Spinal cord (tissue), 10 donors: ENCODE data around the gene ROR2. TPM values are rescaled to one million over a fixed set of nuclear protein-coding genes. Genes with fewer than 3 reads are reported as not detected.

ENCODE experiments used
- DNase-seq, 6 donors: peaks; one replicate each; pipeline versions ENCODE4 v3.0.0 to v3.0.0-alpha.2; 2013 to 2015; ENCODE audit warnings: low spot score in 6 of 6, low read depth in 4 of 6
- H3K27ac ChIP-seq: one replicate; pipeline ENCODE4 v1.5.1; 2013; ENCODE audit warnings: low read depth, low read length, control low read depth
- H3K27me3 ChIP-seq: one replicate; pipeline ENCODE4 v1.6.1; 2013; ENCODE audit warnings: low read length; ENCODE audit not compliant: control insufficient read depth, insufficient read depth
- H3K36me3 ChIP-seq: one replicate; pipeline ENCODE4 v1.6.1; 2013; ENCODE audit warnings: low read length; ENCODE audit not compliant: control insufficient read depth, insufficient read depth
- H3K4me1 ChIP-seq: one replicate; pipeline ENCODE4 v1.6.1; 2013; ENCODE audit warnings: low read length; ENCODE audit not compliant: control insufficient read depth, insufficient read depth
- H3K4me3 ChIP-seq: one replicate; pipeline ENCODE4 v1.5.1; 2013; ENCODE audit warnings: low read depth, low read length, control low read depth
- H3K9me3 ChIP-seq: one replicate; pipeline ENCODE4 v1.6.1; 2013; ENCODE audit warnings: low read length; ENCODE audit not compliant: control insufficient read depth, insufficient read depth
- WGBS: methylation state at CpG from one replicate; pipeline ENCODE4 v1.1.5; 2013; ENCODE audit warnings: missing lambda C conversion rate; ENCODE audit not compliant: insufficient coverage; 5-methylcytosine and 5-hydroxymethylcytosine counted together
- polyA plus RNA-seq, 2 donors: library from polyadenylated mRNA; unstranded; fragments of 120-200 nt; gene quantifications; one replicate each; pipeline ENCODE4 v1.2.1, GENCODE V29; 2013; ENCODE audit not compliant: insufficient read length in 2 of 2
- total RNA-seq, 2 donors: library from RNA; depleted of rRNA in 1 of 2; stranded (reverse); fragments of 120-200 nt in 1 of 2; fragments of >200 nt in 1 of 2; gene quantifications; one replicate each; pipeline versions ENCODE4 v1.2.3 to v1.2.4, GENCODE V29; 2013 to 2014
- donor health status: healthy.

The ROR2 gene
- total and polyA plus RNA-seq, 4 donors = 3.1 to 20.6 (median 5.0) TPM

DNA sequence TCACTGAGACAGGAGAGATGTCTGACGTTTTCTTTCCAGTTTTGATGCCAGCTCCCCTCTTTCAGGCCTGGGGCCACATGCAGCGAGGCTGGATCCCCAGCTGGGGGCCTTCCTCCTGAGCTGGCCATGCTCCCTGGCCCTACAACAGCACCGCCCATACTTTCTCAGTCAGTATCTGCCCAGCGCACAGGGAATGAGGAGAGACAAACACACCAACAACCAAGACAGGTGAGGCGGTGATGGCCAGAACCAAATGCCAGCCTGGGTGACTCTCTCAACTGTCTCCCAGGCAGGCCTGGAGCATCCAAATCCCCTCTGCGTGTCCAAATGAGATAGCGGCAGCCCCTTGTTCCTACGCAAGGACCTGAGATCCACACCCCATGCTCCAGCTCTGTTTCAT is 109.6 kb downstream of the ROR2 start:
- Histone ChIP-seq H3K36me3 (no peaks in the 10 kb centered on the region), H3K4me3 (no peak overlapping the region), H3K9me3 (no peaks in the 10 kb centered on the region), H3K4me1 (peaks cover 37% of the 10 kb centered on the region), H3K27me3 (no peaks in the 10 kb centered on the region), H3K27ac (no peak overlapping the region)
- DNase-seq = no peak
- WGBS = 87% methylated on average over 5 of the region's 8 CpGs

DNA sequence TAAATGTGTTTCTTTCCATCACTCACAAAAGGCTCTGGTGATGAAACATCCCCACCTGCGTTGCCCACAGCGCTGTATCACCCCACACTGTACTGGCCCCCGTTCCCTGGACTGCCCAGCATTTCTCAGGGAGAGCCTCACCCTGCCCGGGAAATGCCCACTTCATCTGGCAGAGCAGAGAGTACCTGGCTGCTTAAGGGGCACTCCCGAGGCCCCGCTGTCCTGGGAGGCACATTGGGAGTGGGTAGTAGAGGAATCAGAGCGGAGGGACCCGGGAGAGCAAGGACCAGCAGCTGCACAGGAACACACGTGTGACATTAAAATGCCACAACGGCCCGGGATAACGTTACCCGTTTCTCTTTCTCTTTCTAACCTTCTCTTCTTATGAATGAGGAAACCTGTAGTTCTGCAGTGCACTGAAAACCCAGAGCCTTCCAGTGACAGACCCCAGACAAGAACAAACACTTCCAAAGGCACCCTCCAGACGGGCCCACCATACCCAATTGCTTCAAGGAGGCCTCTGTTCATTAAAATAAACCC is 110.0 kb downstream of the ROR2 start:
- no peak for DNase-seq
- WGBS = 82% methylated on average over 8 of the region's 14 CpGs
- Histone ChIP-seq H3K27me3 (no peaks in the 10 kb centered on the region), H3K9me3 (no peaks in the 10 kb centered on the region), H3K27ac (no peak overlapping the region), H3K4me1 (peaks cover 37% of the 10 kb centered on the region), H3K36me3 (no peaks in the 10 kb centered on the region), H3K4me3 (no peak overlapping the region)

DNA sequence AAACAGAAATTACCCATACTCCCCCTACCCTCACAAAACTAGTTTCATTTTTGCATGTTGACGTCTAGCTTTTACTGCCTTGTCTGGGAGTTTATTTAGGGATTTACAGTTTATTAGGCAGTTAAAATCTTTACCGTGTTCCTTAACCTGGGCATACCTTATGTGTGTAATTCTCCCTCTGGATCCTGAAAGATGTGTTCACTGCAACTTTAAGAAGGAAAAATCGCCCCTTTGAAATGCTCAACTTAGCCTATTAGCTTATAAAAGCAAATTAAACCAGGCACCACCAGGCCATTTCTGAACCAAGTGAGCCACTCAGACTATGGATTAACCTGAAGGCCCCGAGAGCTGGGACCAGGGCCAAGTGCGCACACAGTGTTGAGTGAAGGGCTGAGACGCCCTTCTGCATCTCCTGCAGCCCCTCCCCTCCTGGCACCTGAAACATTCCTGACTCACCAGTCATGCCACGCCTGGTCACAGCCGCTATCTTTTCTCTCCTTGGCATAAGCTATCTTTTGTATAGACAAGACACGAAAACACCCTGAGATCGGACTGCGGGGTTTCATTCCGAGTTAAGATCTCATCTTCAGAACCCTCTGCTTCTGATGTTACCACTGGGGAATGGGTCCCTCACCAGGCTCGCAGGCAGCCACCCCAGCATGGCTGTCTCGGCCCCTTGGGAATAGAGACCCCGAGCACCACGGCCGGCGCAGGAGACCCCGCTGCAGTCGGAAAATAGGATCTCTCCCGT is 111.9 kb downstream of the ROR2 start:
- Histone ChIP-seq H3K4me1 (peaks cover 33% of the 10 kb centered on the region), H3K4me3 (no peak overlapping the region), H3K27ac (no peak overlapping the region), H3K9me3 (no peaks in the 10 kb centered on the region), H3K36me3 (no peaks in the 10 kb centered on the region), H3K27me3 (no peaks in the 10 kb centered on the region)
- 60% methylated on average over 18 of the region's 21 CpGs for WGBS
- peak in 2 of 6 donors; percentile 61 to 75 for DNase-seq

DNA sequence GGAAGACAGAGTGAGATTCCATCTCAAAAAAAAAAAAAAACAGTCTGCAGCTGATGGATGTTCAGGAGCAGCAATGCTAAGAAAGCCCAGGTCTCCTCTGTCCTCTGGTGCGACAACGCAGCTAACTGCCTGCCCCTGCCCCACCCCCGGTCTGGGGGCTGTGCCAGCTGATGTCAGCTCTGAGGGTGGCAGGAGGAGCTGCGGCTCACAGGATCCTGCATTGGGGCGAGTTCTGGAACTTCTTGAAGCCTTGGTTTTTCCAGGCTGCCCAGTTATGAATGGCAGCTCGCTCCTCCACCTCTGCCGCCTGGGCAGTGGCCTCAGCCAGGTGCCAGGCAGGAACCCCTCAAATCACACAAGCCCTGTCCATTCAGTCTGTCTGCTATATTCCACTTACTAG is 113.5 kb downstream of the ROR2 start:
- Histone ChIP-seq H3K36me3 (no peaks in the 10 kb centered on the region), H3K4me1 (peaks cover 24% of the 10 kb centered on the region), H3K27me3 (no peaks in the 10 kb centered on the region), H3K27ac (no peak overlapping the region), H3K9me3 (no peaks in the 10 kb centered on the region), H3K4me3 (no peak overlapping the region)
- DNase-seq = no peak
- 58% methylated on average over 7 of the region's 7 CpGs for WGBS

DNA sequence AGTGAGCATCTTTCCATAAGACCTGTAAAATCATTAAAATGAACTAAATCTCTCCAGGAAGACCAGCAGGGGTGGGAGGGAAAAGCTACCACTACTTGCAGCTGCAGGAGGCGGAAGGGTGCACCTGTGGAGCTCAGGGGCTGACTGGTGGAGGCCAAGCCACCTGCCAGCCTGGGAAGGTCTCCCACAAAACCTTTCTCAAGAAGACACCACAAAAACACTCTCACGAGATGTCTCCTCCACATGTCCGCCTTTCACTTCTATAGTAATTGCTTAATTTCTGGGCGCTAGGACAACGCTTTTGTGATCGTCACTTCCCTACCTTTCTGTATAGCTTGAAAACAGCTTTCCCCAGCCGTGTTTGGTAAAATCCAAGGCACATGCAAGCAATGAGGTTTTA is 114.4 kb downstream of the ROR2 start:
- Histone ChIP-seq H3K36me3 (no peaks in the 10 kb centered on the region), H3K4me1 (peaks cover 24% of the 10 kb centered on the region), H3K9me3 (no peaks in the 10 kb centered on the region), H3K4me3 (no peak overlapping the region), H3K27me3 (no peaks in the 10 kb centered on the region), H3K27ac (no peak overlapping the region)
- no peak for DNase-seq
- WGBS = 92% methylated on average over 7 of the region's 7 CpGs

DNA sequence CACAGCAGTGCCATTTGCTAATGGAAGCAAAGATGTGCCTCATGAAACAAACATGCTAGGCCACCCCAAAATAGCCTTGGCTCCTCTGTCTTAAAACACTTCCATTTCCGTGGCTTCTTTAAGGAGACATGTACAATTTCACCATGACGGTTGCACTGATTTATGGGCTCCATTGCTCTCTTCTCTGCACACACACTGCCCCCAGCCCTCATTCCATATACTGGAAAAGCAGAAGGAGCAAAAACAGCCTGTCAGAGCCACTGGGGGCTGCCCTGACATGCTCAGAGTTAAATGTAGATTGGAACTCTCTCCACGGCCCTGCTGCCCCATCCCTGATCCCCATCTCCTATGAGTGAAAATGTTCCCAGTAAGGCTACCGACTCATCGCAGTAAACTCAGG is 114.8 kb downstream of the ROR2 start:
- DNase-seq = no peak
- Histone ChIP-seq H3K27me3 (no peaks in the 10 kb centered on the region), H3K4me1 (peaks cover 24% of the 10 kb centered on the region), H3K4me3 (no peak overlapping the region), H3K9me3 (no peaks in the 10 kb centered on the region), H3K36me3 (no peaks in the 10 kb centered on the region), H3K27ac (no peak overlapping the region)
- 47% methylated on average over 2 of the region's 5 CpGs for whole genome bisulfite sequencing

DNA sequence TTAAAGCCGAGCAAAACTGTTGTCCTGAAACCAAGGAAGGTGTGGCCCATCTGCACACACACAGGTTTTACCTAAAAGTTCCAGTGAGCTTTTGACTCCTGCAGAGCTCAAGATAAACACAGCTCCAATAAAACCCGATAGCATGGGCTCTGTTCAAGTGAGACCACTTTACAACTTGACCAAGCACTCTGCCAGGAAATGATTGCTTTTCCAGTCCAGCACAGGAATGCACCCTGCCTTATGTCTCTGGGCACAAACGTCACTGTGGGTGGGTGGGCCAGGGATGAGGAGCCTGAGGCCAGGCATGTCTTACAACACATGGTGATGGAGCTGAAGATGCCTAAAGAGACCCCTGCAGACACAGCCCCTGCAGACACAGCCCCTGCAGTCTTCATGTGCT is 115.3 kb downstream of the ROR2 start:
- DNase-seq = no peak
- H3K27ac ChIP-seq = no peak overlapping the region

DNA sequence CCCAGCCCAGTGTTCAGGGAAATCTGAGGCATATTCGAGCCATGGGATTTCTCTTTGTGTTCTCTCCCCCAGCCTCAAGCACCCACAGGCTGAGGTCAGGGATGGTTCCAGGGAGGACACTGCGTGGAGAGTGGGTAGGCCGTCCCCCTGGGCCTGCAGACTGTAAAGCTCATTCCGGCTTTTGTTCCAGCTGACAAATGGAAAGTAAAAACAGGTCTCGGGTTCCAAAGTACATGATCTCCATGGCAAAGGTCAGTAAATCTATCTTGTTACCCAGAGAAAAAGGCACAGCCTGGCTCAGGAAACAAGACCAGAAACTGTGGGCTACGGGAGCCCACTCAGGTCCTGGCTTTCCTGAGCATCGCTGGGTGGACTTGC is 116.2 kb downstream of the ROR2 start:
- no peaks in the 10 kb centered on the region for H3K9me3 ChIP-seq
- H3K36me3 ChIP-seq = no peaks in the 10 kb centered on the region
- H3K4me1 ChIP-seq = peaks cover 24% of the 10 kb centered on the region
- no peak overlapping the region for H3K4me3 ChIP-seq
- 61% methylated on average over 6 of the region's 7 CpGs for WGBS
- H3K27ac ChIP-seq = no peak overlapping the region
- no peaks in the 10 kb centered on the region for H3K27me3 ChIP-seq
- DNase-seq = no peak

More for the DNA sequence above, 115.3 kb downstream of the ROR2 start:
- Histone ChIP-seq H3K4me1 (peaks cover 24% of the 10 kb centered on the region), H3K9me3 (no peaks in the 10 kb centered on the region), H3K36me3 (no peaks in the 10 kb centered on the region), H3K27me3 (no peaks in the 10 kb centered on the region), H3K4me3 (no peak overlapping the region)
- 78% methylated on average over 2 of the region's 3 CpGs for WGBS

DNA sequence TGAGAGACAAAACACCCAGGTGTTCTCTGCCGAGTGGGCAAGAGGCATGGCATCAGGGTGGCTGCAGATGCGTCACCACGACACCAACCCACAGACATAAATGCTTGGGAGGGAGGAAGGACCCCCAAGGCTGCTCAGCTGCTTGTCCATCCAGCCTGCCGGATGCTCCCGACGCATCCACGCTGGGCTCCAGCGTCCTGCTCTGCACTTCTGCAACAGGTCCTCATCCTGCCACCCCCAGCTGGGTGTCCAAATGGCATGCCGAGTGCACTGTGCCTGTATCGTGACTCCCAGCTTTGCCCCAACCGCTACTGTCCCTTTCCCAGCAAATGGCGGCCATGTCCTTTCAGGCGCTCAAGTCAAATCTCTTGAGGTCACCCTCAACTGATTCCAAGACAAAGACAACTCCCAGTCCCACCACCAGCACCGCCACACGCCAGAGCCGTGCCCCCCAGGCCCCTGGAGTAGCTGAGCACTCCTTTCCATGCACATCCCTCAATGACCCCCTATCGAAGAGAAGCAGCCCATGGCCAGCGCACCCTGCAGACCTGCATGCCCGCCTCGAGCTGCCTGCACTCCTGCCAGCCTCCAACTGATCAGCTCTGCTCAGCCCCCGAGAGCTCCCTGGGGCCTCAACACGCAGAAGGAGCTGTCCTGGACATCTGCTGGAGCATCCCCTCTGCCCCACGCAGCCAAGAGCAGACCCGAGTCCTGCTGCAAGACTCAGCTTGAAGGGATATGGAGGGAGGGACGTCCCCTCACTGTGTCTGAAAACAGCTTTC is 116.7 kb downstream of the ROR2 start:
- H3K4me3 ChIP-seq = no peak overlapping the region
- H3K27ac ChIP-seq = no peak overlapping the region
- peaks cover 20% of the 10 kb centered on the region for H3K4me1 ChIP-seq
- H3K27me3 ChIP-seq = no peaks in the 10 kb centered on the region
- no peaks in the 10 kb centered on the region for H3K36me3 ChIP-seq
- 88% methylated on average over 25 of the region's 25 CpGs for WGBS
- H3K9me3 ChIP-seq = no peaks in the 10 kb centered on the region
- DNase-seq = no peak
